ENCODE data around the gene AAGAB. TPM values are rescaled to one million over a fixed set of nuclear protein-coding genes. Genes with fewer than 3 reads are reported as not detected.

Gene AAGAB
- total RNA-seq, 4 donors from 2014 or later = 29.4 to 39.2 (median 30.9) TPM

DNA sequence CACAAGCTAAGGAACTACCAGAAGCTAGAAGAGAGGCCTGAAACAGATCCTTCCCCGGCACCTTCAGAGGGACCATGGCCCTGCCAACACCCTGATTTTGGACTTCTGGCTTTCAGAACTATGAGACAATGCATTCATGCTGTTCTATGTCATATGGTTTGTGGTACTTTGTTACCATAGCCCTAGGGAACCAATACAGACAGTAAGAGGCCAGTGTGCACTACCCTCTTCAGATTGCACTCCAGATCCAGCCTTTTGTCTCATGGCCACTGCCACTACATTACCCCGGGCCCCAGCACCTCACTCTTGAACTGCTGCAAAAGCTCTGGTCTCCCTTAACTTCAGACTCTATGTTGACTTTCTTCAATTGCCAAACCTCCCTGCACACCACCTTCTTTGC, 24.0 kb downstream of the AAGAB start:
- Histone ChIP-seq H3K27ac (no peak overlapping the region), H3K4me3 (no peak overlapping the region), H3K36me3 (peaks cover 0 to 56% of the 10 kb centered on the region in 2 donors), H3K4me1 (peaks cover 0 to 5% of the 10 kb centered on the region in 2 donors), H3K27me3 (no peaks in the 10 kb centered on the region), H3K9me3 (no peaks in the 10 kb centered on the region)
- in situ Hi-C loops (cut with MboI; ENCODE audit: low sequenced_read_pairs in 4 of 4) (loop anchor here in 1 of 4 donors (25.0 kb wide), 1 partner anchor 93 kb away; no protein-coding TSS in a partner anchor), intact Hi-C loops (cut with DNase I; ENCODE audit: low total_unique reads) (no loop called here)
- ATAC-seq (no peak), DNase-seq (no peak)
- TF ChIP-seq, protein P1, sequence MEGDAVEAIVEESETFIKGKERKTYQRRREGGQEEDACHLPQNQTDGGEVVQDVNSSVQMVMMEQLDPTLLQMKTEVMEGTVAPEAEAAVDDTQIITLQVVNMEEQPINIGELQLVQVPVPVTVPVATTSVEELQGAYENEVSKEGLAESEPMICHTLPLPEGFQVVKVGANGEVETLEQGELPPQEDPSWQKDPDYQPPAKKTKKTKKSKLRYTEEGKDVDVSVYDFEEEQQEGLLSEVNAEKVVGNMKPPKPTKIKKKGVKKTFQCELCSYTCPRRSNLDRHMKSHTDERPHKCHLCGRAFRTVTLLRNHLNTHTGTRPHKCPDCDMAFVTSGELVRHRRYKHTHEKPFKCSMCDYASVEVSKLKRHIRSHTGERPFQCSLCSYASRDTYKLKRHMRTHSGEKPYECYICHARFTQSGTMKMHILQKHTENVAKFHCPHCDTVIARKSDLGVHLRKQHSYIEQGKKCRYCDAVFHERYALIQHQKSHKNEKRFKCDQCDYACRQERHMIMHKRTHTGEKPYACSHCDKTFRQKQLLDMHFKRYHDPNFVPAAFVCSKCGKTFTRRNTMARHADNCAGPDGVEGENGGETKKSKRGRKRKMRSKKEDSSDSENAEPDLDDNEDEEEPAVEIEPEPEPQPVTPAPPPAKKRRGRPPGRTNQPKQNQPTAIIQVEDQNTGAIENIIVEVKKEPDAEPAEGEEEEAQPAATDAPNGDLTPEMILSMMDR (IDR thresholded peaks at IDR 0.05 in 4 of 5, conservative IDR thresholded peaks at IDR 0.05 in 1 of 5) = no peak
- no peak for TF ChIP-seq POLR2A (IDR thresholded peaks at IDR 0.05)

DNA sequence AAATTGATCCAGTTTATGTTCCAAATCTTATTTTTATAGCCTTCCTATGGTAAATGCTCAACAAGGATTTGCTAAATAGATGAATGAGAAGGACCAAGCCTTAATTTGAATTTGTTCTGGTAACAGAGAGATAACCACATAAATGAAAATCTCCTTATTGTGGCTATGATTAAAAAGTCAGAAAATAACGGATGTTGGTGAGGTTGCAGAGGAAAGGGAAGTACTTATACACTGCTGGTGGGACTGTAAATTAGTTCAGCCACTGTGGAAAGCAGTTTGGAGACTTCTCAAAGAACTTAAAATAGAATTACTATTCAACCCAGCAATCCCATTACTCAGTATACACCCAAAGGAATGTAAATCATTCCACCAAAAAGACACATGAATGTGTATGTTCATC, 26.2 kb downstream of the AAGAB start:
- intact Hi-C loops (cut with DNase I; ENCODE audit: low total_unique reads) (no loop called here), in situ Hi-C loops (cut with MboI; ENCODE audit: low sequenced_read_pairs in 4 of 4) (loop anchor here in 1 of 4 donors (25.0 kb wide), 1 partner anchor 91 kb away; no protein-coding TSS in a partner anchor)
- Histone ChIP-seq H3K36me3 (peaks cover 0 to 44% of the 10 kb centered on the region in 2 donors), H3K9me3 (no peaks in the 10 kb centered on the region), H3K4me1 (peaks cover 0 to 5% of the 10 kb centered on the region in 2 donors), H3K27me3 (no peaks in the 10 kb centered on the region), H3K27ac (no peak overlapping the region), H3K4me3 (no peak overlapping the region)
- DNase-seq = no peak
- no peak for ATAC-seq
- TF ChIP-seq POLR2A (IDR thresholded peaks at IDR 0.05) = no peak
- TF ChIP-seq, protein P1 (IDR thresholded peaks at IDR 0.05 in 4 of 5, conservative IDR thresholded peaks at IDR 0.05 in 1 of 5) = no peak

DNA sequence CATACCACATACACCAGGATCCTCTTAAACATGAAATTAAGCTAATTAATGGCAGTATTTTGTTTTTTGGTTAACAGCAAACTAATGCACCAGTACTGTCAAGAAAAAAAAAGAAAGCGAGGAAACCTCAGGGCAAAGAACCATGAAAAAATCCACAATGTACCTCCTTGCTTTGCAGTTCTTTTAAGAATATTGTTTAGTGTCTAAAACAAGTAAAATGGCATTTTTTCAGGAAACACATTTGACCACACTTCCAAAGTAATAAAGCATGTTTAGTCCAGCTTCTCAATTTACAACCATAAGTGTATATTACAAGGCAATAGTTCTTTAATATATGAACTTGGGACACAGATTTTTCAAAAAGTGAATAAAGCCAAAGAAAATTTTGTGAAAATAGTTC, 26.6 kb downstream of the AAGAB start:
- intact Hi-C loops (cut with DNase I; ENCODE audit: low total_unique reads) (no loop called here), in situ Hi-C loops (cut with MboI; ENCODE audit: low sequenced_read_pairs in 4 of 4) (loop anchor here in 1 of 4 donors (25.0 kb wide), 1 partner anchor 91 kb away; no protein-coding TSS in a partner anchor)
- Histone ChIP-seq H3K4me3 (no peak overlapping the region), H3K27ac (no peak overlapping the region), H3K36me3 (peaks cover 0 to 39% of the 10 kb centered on the region in 2 donors), H3K9me3 (no peaks in the 10 kb centered on the region), H3K27me3 (no peaks in the 10 kb centered on the region), H3K4me1 (peaks cover 0 to 5% of the 10 kb centered on the region in 2 donors)
- no peak for ATAC-seq
- TF ChIP-seq, protein P1 (IDR thresholded peaks at IDR 0.05 in 4 of 5, conservative IDR thresholded peaks at IDR 0.05 in 1 of 5) = no peak
- no peak for TF ChIP-seq POLR2A (IDR thresholded peaks at IDR 0.05)
- no peak for DNase-seq

DNA sequence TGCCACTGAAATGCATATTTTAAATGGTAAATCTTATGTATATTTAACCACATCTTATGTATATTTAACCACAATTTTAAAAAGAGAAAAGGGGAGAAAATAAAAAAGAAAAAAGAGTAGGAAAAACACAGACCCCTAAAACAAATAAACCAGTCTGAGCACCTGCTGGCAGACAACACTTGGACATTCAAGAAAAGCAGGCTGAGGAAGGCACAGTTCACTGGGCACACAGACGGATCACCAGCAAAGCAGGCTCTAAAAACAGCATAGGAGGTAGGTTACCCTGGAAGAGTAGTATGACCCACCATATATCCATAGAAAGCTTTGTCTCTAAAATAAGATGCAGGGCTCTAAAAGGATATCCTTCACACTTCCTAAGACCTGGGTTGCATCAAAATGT, 27.0 kb downstream of the AAGAB start:
- DNase-seq (no peak), ATAC-seq (no peak)
- no peaks in the 10 kb centered on the region for H3K27me3 ChIP-seq
- intact Hi-C loops (cut with DNase I; ENCODE audit: low total_unique reads) (no loop called here), in situ Hi-C loops (cut with MboI; ENCODE audit: low sequenced_read_pairs in 4 of 4) (loop anchor here in 1 of 4 donors (25.0 kb wide), 1 partner anchor 90 kb away; no protein-coding TSS in a partner anchor)
- H3K4me3 ChIP-seq = no peak overlapping the region
- H3K27ac ChIP-seq = no peak overlapping the region
- TF ChIP-seq POLR2A (IDR thresholded peaks at IDR 0.05) = no peak
- TF ChIP-seq, protein P1 (IDR thresholded peaks at IDR 0.05 in 4 of 5, conservative IDR thresholded peaks at IDR 0.05 in 1 of 5) = no peak
- peaks cover 0 to 35% of the 10 kb centered on the region in 2 donors for H3K36me3 ChIP-seq
- no peaks in the 10 kb centered on the region for H3K9me3 ChIP-seq
- H3K4me1 ChIP-seq = peaks cover 0 to 5% of the 10 kb centered on the region in 2 donors

DNA sequence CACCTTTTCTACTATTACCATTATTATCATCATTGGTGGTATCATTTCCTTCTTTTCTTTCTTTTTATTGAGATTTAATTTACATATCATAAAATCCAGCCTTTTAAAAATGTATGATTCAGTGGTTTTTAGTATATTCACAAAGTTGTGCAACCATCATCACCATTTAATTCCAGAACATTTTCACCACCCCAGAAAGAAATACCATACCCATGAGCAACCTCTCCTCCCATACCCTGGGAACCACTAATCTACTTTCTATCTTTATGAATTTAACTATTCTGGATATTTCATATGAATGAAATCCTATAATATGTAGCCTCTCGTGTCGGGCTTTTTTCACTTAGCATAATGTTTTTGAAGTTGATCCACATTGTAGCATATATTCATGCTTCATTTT, 29.1 kb downstream of the AAGAB start:
- no peak overlapping the region for H3K4me3 ChIP-seq
- ATAC-seq = no peak
- H3K27me3 ChIP-seq = no peaks in the 10 kb centered on the region
- H3K4me1 ChIP-seq = peaks cover 7 to 10% of the 10 kb centered on the region in 2 donors
- no peak overlapping the region for H3K27ac ChIP-seq
- TF ChIP-seq POLR2A (IDR thresholded peaks at IDR 0.05) = no peak
- intact Hi-C loops (cut with DNase I; ENCODE audit: low total_unique reads) (no loop called here), in situ Hi-C loops (cut with MboI; ENCODE audit: low sequenced_read_pairs in 4 of 4) (loop anchor here in 1 of 4 donors (25.0 kb wide), 1 partner anchor 88 kb away; no protein-coding TSS in a partner anchor)
- H3K9me3 ChIP-seq = no peaks in the 10 kb centered on the region
- peaks cover 0 to 16% of the 10 kb centered on the region in 2 donors for H3K36me3 ChIP-seq
- no peak for DNase-seq
